Uterus (tissue), 4 donors: ENCODE data around the gene THOC1. TPM values are rescaled to one million over a fixed set of nuclear protein-coding genes. Genes with fewer than 3 reads are reported as not detected.

Experiments
- DNase-seq, 2 donors: peaks; one replicate each; pipeline ENCODE4 v3.0.0-alpha.2; 2019 to 2020
- H3K27ac ChIP-seq, 2 donors: fragments of 200-600 bp; sonication (generic); 1 replicate in 1 of 2; 2 replicates in 1 of 2; pipeline ENCODE4 v1.5.1; 2016 to 2018
- H3K27me3 ChIP-seq, 2 donors: fragments of 200-600 bp; sonication (generic); one replicate each; pipeline ENCODE4 v1.5.1; 2018 to 2019; ENCODE audit warnings: control low read depth in 1 of 2
- H3K36me3 ChIP-seq, 2 donors: fragments of 200-600 bp; sonication (generic); one replicate each; pipeline ENCODE4 v1.5.1; 2019; ENCODE audit warnings: control low read depth in 1 of 2
- H3K4me1 ChIP-seq, 2 donors: fragments of 200-600 bp; sonication (generic); one replicate each; pipeline ENCODE4 v1.5.1; 2018 to 2019; ENCODE audit warnings: control low read depth in 1 of 2
- H3K4me3 ChIP-seq, 2 donors: fragments of 200-600 bp; sonication (generic); 1 replicate in 1 of 2; 2 replicates in 1 of 2; pipeline ENCODE4 v1.5.1; 2018 to 2019; ENCODE audit warnings: mild to moderate bottlenecking in 1 of 2
- H3K9me3 ChIP-seq, 2 donors: fragments of 200-600 bp; sonication (generic); one replicate each; pipeline ENCODE4 v1.5.1; 2019; ENCODE audit warnings: control low read depth in 1 of 2
- CTCF ChIP-seq, 4 experiments: fragments of 200-600 bp in 2 of 4; fragments of 450-650 bp in 2 of 4; sonication (generic) in 2 of 4; IDR thresholded peaks; one replicate each; pipeline ENCODE4 v1.5.1; 2016 to 2019; ENCODE audit warnings: antibody characterized with exemption in 4 of 4, mild to moderate bottlenecking in 2 of 4, moderate library complexity in 1 of 4
- POLR2A ChIP-seq, 2 donors: fragments of 450-650 bp; IDR thresholded peaks; one replicate each; pipeline ENCODE4 v1.6.1; 2016; ENCODE audit warnings: antibody characterized with exemption in 2 of 2, mild to moderate bottlenecking in 1 of 2, moderate library complexity in 1 of 2
- intact Hi-C: fragments of 100-400 bp; cut with DNase I; formaldehyde crosslinking; loops from one replicate; pipeline ENCODE4 v1.15.1; 2023; ENCODE audit warnings: low total_unique reads
- total RNA-seq, 4 donors: library from RNA; depleted of rRNA in 3 of 4; stranded (reverse); fragments of >200 nt in 3 of 4; gene quantifications; one replicate each; pipeline versions ENCODE4 v1.1.0 to v1.2.4, GENCODE V29; 2014 to 2023
- donor health status: DM: yes; HTN: yes; CAD: no.

THOC1 gene
- total RNA-seq, 4 donors from 2014 or later, result 58.2 to 245 (median 98.6) TPM

- intact Hi-C loops, result no loop called here
- Histone ChIP-seq H3K4me1 (no peaks in the 10 kb centered on the region), H3K4me3 (no peak overlapping the region), H3K27ac (no peak overlapping the region), H3K27me3 (no peaks in the 10 kb centered on the region), H3K9me3 (no peaks in the 10 kb centered on the region), H3K36me3 (no peaks in the 10 kb centered on the region)
- TF ChIP-seq CTCF (IDR thresholded peaks at IDR 0.05) (no peak), POLR2A (IDR thresholded peaks at IDR 0.05) (no peak)
- no peak for DNase-seq
Observed at GRCh38 chr18:269480-270095, 1.7 kb upstream of the THOC1 start.

GRCh38 chr18:267380-267687, 513 bp downstream of the THOC1 start:
- Histone ChIP-seq H3K4me1 (no peaks in the 10 kb centered on the region), H3K27ac (peak overlapping the region; percentile 78 to 87), H3K36me3 (no peaks in the 10 kb centered on the region), H3K27me3 (no peaks in the 10 kb centered on the region), H3K4me3 (peak overlapping the region; percentile 90 to 91), H3K9me3 (no peaks in the 10 kb centered on the region)
- no peak for DNase-seq
- TF ChIP-seq CTCF (IDR thresholded peaks at IDR 0.05) (no peak), POLR2A (IDR thresholded peaks at IDR 0.05) (no peak)
- intact Hi-C loops, result no loop called here

GRCh38 chr18:261398-262073, 6.3 kb downstream of the THOC1 start:
- no peaks in the 10 kb centered on the region for H3K36me3 ChIP-seq
- no peak overlapping the region for H3K4me3 ChIP-seq
- intact Hi-C loops, result no loop called here
- H3K27ac ChIP-seq, result no peak overlapping the region
- no peaks in the 10 kb centered on the region for H3K4me1 ChIP-seq
- TF ChIP-seq CTCF (IDR thresholded peaks at IDR 0.05), result no peak
- TF ChIP-seq POLR2A (IDR thresholded peaks at IDR 0.05), result no peak
- H3K9me3 ChIP-seq, result no peaks in the 10 kb centered on the region
- DNase-seq, result no peak
- no peaks in the 10 kb centered on the region for H3K27me3 ChIP-seq

- H3K4me3 ChIP-seq, result no peak overlapping the region
- DNase-seq, result no peak
- no peaks in the 10 kb centered on the region for H3K4me1 ChIP-seq
- H3K36me3 ChIP-seq, result no peaks in the 10 kb centered on the region
- no peaks in the 10 kb centered on the region for H3K9me3 ChIP-seq
- no peaks in the 10 kb centered on the region for H3K27me3 ChIP-seq
- H3K27ac ChIP-seq, result no peak overlapping the region
- intact Hi-C loops, result no loop called here
- no peak for TF ChIP-seq CTCF (IDR thresholded peaks at IDR 0.05)
- TF ChIP-seq POLR2A (IDR thresholded peaks at IDR 0.05), result no peak
Observed at GRCh38 chr18:260547-260946, 7.3 kb downstream of the THOC1 start.

GRCh38 chr18:255171-255570, 12.7 kb downstream of the THOC1 start:
- H3K27me3 ChIP-seq, result no peaks in the 10 kb centered on the region
- no peaks in the 10 kb centered on the region for H3K9me3 ChIP-seq
- H3K27ac ChIP-seq, result no peak overlapping the region
- no peak overlapping the region for H3K4me3 ChIP-seq
- no peak for TF ChIP-seq POLR2A (IDR thresholded peaks at IDR 0.05)
- TF ChIP-seq CTCF (IDR thresholded peaks at IDR 0.05), result no peak
- H3K36me3 ChIP-seq, result no peaks in the 10 kb centered on the region
- intact Hi-C loops, result no loop called here
- no peaks in the 10 kb centered on the region for H3K4me1 ChIP-seq
- no peak for DNase-seq
